GM20000 (cell line): Measurements from ENCODE around the gene LUC7L3.

Source experiments
- DNase-seq: peaks from one replicate; pipeline ENCODE4 v3.0.0; 2012; ENCODE audit warnings: low spot score
- TF ChIP-seq, protein P1 (sequence below): IDR thresholded peaks from 2 replicates; pipeline ENCODE4 v1.5.1; 2012; ENCODE audit warnings: mild to moderate bottlenecking, control low read depth; ENCODE audit errors: extremely low read depth, missing control alignments

The LUC7L3 gene

DNA sequence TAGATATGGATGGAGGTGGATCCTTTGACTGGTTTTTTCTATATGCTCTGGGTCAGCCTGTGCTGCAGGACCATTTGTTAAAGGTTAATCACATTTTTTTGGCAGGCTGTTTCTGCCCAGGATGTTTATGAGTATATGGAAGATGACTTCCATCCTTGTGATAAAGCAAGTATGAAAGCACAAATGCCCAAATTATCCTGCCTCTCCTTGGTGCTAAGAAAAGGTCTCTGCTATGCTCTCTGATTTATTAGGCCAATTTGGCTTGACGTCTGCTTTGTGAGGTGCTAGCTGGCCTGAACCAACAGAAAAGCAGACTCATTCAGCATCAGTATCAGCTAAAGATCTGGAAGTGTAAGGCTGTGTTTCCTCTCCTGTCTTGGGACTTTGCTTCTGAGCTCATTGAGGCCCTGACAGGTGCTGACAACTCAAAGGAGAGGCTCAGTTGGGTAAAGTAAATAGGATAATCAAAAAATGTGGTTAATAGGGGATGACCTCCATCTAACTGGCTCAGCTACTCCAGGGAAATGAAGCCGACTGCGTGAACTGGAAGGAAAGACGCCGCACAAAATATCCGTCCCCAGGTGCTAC is 26.9 kb upstream of the LUC7L3 start:
- TF ChIP-seq, protein P1, sequence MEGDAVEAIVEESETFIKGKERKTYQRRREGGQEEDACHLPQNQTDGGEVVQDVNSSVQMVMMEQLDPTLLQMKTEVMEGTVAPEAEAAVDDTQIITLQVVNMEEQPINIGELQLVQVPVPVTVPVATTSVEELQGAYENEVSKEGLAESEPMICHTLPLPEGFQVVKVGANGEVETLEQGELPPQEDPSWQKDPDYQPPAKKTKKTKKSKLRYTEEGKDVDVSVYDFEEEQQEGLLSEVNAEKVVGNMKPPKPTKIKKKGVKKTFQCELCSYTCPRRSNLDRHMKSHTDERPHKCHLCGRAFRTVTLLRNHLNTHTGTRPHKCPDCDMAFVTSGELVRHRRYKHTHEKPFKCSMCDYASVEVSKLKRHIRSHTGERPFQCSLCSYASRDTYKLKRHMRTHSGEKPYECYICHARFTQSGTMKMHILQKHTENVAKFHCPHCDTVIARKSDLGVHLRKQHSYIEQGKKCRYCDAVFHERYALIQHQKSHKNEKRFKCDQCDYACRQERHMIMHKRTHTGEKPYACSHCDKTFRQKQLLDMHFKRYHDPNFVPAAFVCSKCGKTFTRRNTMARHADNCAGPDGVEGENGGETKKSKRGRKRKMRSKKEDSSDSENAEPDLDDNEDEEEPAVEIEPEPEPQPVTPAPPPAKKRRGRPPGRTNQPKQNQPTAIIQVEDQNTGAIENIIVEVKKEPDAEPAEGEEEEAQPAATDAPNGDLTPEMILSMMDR = no peak
- DNase-seq = no peak

DNA sequence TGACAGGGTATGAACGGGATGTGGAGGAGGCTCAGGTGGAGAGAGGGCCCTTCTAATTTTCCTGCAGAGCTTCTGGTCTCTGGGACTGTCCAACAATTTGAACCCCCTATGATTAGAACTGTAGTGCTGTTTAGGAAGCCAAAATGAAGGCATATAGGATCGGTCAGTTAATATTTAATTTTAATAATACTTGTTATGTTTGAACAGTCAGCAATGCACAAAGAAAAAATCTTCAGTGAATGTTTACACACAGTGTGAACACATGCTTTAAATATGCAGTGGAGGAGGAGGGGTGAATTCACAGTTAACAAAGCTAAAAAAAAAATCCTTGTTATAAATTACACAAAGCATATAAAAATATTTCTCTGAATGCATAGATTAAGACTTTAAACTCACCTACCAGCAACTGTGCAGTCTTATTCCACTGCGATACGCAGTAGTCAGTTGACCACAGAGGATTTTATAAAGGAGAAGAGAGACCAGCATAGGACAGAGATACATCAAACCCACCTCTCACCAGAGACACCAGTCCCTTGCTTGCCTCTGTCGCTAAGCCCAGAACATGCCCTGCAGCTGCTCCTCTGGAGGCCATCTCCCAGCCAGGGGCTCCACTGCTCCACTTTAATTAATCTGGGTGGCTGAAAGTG is 26.2 kb upstream of the LUC7L3 start:
- DNase-seq = no peak
- TF ChIP-seq, protein P1 = no peak

DNA sequence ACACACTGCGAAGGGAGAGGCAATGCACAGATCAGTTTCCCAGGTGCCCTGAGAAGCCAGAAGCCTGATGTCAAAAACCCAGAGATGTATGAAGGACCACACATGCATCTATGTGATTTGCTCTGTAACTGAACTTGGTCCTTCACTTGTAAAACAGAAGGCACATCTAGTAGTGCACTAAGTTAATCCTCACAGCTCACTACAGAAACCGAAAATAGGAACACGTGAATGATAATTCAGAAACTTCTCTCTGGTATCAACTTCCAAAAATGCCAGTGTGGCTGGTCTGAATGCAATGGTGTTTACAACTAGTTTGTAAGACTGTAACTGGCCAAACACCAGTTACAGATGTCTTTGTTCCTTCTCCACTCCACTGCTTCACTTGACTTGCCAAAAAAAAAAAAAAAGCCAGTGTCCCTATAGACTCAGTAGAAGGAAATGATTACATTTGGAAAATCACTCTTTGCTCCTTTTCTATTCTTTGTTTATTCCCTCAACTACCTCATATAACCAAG is 23.0 kb upstream of the LUC7L3 start:
- TF ChIP-seq, protein P1 = no peak
- no peak for DNase-seq

DNA sequence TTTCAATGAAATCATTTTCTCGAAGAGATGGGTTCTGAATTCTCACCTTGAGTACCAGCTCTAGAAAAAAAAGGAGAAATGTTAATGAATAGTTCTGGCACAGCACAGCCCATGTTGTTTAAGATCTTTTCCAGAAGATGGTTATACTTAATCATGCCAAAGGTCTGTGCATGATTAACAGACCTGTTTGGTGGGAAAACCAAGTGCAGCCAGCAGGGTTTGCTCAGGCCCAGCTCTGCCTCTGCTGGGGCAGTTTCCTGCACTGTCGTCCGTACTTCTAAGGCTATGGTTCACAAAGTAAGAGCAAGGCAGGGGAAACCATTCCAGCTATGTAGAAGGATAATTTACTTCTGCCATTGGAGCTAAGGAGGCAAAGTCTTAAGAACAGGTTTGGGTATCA is 22.3 kb upstream of the LUC7L3 start:
- TF ChIP-seq, protein P1 = no peak
- no peak for DNase-seq

DNA sequence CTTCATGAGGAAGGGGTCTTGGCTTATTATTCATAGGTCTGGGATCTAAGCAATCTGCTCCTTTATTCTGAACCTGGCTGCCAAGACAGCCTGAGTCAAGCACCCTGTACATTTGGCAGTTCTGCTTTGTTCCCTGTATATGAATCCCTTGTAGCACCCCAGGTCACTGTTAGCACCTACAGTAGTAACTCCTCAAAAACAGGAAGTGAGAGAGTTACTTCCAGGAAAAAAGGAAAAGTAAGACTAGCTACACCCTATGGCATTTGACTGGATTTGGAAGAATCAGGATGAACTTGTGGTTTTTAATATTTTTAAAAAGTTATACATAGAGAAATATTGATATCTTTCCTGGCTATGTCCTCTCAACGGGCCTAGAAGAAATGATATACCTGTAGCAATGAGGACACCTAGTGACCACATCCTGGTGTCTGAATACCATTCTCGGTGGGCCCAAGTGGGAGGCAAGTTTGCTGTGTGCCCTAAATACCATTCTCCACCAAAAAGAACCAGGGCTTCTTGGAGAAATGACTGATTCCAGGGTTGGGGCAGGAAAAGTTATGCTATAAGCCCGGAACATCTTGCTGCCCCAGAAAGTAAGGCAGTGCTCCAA is 21.6 kb upstream of the LUC7L3 start:
- DNase-seq = no peak
- TF ChIP-seq, protein P1 = no peak

DNA sequence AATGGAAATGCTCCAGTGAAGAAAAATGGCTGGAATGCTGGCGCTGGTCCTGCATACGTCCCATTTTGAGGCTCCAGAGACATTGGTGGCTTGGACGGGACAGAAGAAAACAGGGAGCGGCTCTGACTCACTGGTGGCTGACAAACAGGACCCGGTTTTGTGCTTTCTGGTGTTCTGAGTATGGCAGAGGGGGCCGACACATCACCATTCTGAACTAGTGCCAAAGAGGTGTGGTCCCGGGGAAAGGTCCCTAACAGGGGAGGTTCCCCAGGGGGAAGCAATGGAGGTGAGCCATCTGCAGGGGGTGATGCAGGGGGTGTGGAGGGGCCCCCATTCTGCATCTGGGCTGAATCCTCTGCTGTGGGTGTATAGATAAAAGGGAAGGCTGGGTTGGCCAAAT is 20.0 kb upstream of the LUC7L3 start:
- TF ChIP-seq, protein P1 = no peak
- DNase-seq = no peak

DNA sequence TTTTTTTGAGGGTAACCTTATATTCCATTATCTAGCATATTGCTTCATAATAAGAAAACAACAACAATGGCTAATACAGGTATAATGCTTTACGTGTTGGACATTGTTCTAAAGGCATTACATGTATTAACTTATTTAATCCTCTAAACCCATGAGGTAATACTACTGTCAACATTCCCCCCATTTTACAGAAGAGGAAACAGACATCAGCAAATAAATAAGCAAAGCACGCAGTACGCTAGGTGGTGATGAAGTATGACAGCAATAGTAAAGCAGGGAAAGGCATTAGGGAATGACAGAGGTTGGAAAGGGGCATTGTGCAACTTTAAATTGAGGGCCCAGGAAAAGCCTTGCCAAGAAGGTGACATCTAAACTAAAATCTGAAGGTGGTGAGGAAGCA is 16.2 kb upstream of the LUC7L3 start:
- no peak for DNase-seq
- TF ChIP-seq, protein P1 = no peak
